ENCODE measurements around the gene HNRNPAB. TPM values are rescaled to one million over a fixed set of nuclear protein-coding genes. Genes with fewer than 3 reads are reported as not detected.
A peak's percentile ranks its signal among the peaks of the same experiment; 100 is the strongest.

Gene HNRNPAB
- total and polyA plus RNA-seq, 10 donors: 55.9 to 144 (median 115) TPM

DNA sequence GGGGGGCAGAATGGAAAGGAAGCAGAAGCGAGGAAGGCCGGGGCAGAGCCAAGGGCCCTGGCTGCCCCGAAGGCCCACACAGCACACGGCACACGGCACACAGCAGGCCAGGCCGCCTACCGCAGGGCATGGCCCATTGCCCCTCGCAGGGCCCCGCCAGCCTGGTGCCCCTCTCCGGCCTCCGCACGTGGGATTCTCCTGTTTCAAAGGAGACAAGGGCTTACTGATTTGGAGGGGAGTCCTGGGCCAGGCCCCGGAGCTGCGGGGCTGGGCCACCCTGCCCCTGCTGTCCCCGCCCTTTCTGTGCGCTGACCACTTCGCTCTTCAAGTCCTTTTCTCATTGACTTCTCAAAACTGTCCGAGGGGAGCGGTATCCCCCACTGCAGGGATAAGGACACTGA is 36.0 kb downstream of the HNRNPAB start:
- H3K4me3 ChIP-seq: peak overlapping the region in 1 of 8 donors; percentile 6
- peaks cover 18 to 71% (median 63%) of the 10 kb centered on the region in 6 donors for H3K4me1 ChIP-seq
- no peaks in the 10 kb centered on the region for H3K9me3 ChIP-seq
- WGBS, 5 donors: 51 to 66% (median 62%) methylated on average over 19 of the region's 19 CpGs
- H3K36me3 ChIP-seq: no peaks in the 10 kb centered on the region
- H3K27me3 ChIP-seq (replicated peaks in 1 of 7): no peaks in the 10 kb centered on the region
- no peak for DNase-seq
- TF ChIP-seq POLR2A (IDR thresholded peaks at IDR 0.05): no peak
- no peak for TF ChIP-seq CTCF (IDR thresholded peaks at IDR 0.05 in 8 of 11, conservative IDR thresholded peaks at IDR 0.05 in 3 of 11)
- no peak for TF ChIP-seq POLR2AphosphoS5 (IDR thresholded peaks at IDR 0.05)
- intact Hi-C loops (cut with DNase I; ENCODE audit: low total_unique reads): no loop called here
- H3K27ac ChIP-seq: peak overlapping the region in 7 of 8 donors; percentile 85 to 93 (median 89)

DNA sequence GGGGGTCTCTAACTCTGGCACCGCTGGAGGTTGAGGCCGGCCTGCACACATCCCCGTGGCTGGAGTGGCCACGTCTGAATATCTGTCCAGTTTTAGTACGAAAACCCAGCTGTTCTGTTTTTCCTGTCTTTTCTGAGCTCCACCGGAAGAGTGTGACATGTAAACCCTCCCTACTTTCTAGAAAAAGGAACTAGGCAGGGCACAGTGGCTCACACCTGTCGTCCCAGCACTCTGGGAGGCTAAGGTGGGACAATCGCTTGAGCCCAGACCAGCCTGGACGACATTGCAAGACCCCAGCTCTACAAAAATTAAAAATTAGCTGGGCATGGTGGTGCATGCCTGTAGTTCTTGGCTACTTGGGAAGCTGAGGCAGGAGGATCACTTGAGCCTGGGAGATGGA is 36.4 kb downstream of the HNRNPAB start:
- TF ChIP-seq POLR2A (IDR thresholded peaks at IDR 0.05): no peak
- no peak for DNase-seq
- H3K27ac ChIP-seq: peak overlapping the region in 7 of 8 donors; percentile 85 to 93 (median 89)

GRCh38 chr5:178241231-178241663 is 36.9 kb downstream of the HNRNPAB start:
- Histone ChIP-seq H3K9me3 (no peaks in the 10 kb centered on the region), H3K4me3 (peak overlapping the region in 1 of 8 donors; percentile 6), H3K27me3 (replicated peaks in 1 of 7) (no peaks in the 10 kb centered on the region), H3K36me3 (no peaks in the 10 kb centered on the region), H3K27ac (peak overlapping the region in 7 of 8 donors; percentile 85 to 93 (median 89)), H3K4me1 (peaks cover 18 to 62% (median 56%) of the 10 kb centered on the region in 6 donors)
- WGBS, 5 donors: 11 to 38% (median 16%) methylated on average over 7 to 8 of the region's 8 CpGs
- DNase-seq: peak; percentile 91
- TF ChIP-seq POLR2AphosphoS5 (IDR thresholded peaks at IDR 0.05) (peak in 2 of 3 donors; percentile 36 to 50), CTCF (IDR thresholded peaks at IDR 0.05 in 8 of 11, conservative IDR thresholded peaks at IDR 0.05 in 3 of 11) (no peak), POLR2A (IDR thresholded peaks at IDR 0.05) (no peak)
- intact Hi-C loops (cut with DNase I; ENCODE audit: low total_unique reads): no loop called here

More for the DNA sequence above, 36.4 kb downstream of the HNRNPAB start:
- WGBS, 5 donors: 20 to 33% (median 24%) methylated on average over 9 of the region's 9 CpGs
- Histone ChIP-seq H3K4me1 (peaks cover 18 to 67% (median 60%) of the 10 kb centered on the region in 6 donors), H3K36me3 (no peaks in the 10 kb centered on the region), H3K27me3 (replicated peaks in 1 of 7) (no peaks in the 10 kb centered on the region), H3K4me3 (peak overlapping the region in 1 of 8 donors; percentile 6), H3K9me3 (no peaks in the 10 kb centered on the region)
- intact Hi-C loops (cut with DNase I; ENCODE audit: low total_unique reads): no loop called here

DNA sequence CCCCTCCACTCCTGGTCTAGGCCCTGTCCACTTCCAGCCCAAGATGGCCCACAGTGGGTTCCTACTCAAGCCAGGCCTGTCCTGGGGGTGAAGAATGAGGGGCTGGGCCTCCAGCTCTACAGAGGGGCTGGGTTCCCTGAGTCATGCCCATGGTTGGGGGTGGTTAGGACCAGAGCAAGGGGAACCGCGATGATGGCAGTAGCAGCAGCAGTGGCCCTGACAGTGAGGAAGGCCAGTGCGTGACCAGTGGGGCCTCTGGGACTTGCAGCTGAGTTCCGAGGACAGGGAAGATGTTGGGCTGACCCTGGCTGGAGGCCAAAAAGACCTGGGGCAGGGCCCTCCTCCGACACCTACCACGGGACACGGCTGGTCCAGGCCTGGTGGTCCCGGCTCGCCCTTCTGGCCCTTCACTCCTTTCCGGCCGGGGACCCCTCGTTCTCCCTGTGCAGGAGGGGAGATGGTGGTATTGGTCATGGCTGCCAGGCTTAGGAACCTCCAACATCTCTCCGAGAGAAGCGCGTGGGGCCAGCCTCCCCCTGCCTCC is 37.4 kb downstream of the HNRNPAB start:
- WGBS, 5 donors: 63 to 78% (median 68%) methylated on average over 12 to 15 of the region's 15 CpGs
- DNase-seq: peak; percentile 83
- Histone ChIP-seq H3K36me3 (no peaks in the 10 kb centered on the region), H3K4me1 (peaks cover 18 to 57% (median 51%) of the 10 kb centered on the region in 6 donors), H3K4me3 (peak overlapping the region in 1 of 8 donors; percentile 6), H3K27me3 (replicated peaks in 1 of 7) (no peaks in the 10 kb centered on the region), H3K27ac (peak overlapping the region in 7 of 8 donors; percentile 85 to 93 (median 89)), H3K9me3 (no peaks in the 10 kb centered on the region)
- intact Hi-C loops (cut with DNase I; ENCODE audit: low total_unique reads): no loop called here
- no peak for TF ChIP-seq POLR2A (IDR thresholded peaks at IDR 0.05)
- TF ChIP-seq CTCF (IDR thresholded peaks at IDR 0.05 in 8 of 11, conservative IDR thresholded peaks at IDR 0.05 in 3 of 11): no peak
- TF ChIP-seq POLR2AphosphoS5 (IDR thresholded peaks at IDR 0.05): no peak
